SU-DHL-6 (cell line): ENCODE data around the gene IFNL1.

Experiments
- H2AFZ ChIP-seq: fragments of 200-600 bp; sonication (generic); 2 replicates; pipeline ENCODE4 v1.6.1; 2014; ENCODE audit warnings: low read depth, mild to moderate bottlenecking, moderate library complexity, mixed read lengths, antibody characterized with exemption, low read length; ENCODE audit not compliant: severe bottlenecking
- H3F3A ChIP-seq: fragments of 200-600 bp; shearing (Covaris generic); 2 replicates; pipeline ENCODE4 v1.6.0; 2016; ENCODE audit warnings: antibody characterized with exemption, mild to moderate bottlenecking; ENCODE audit not compliant: insufficient read depth
- H3K27ac ChIP-seq: fragments of 200-600 bp; sonication (generic); 2 replicates; pipeline ENCODE4 v1.5.1; 2016; ENCODE audit warnings: low read depth, mild to moderate bottlenecking, low read length, moderate library complexity, mixed read lengths
- H3K27me3 ChIP-seq: fragments of 200-600 bp; sonication (generic), shearing (Covaris generic); 2 replicates; pipeline ENCODE4 v1.6.0; 2014; ENCODE audit warnings: mild to moderate bottlenecking, low read length
- H3K36me3 ChIP-seq: fragments of 200-600 bp; sonication (generic); 2 replicates; pipeline ENCODE4 v1.6.1; 2014; ENCODE audit warnings: mild to moderate bottlenecking, low read length, mixed read lengths
- H3K4me2 ChIP-seq: fragments of 300-600, 200-600 bp; shearing (Covaris generic), sonication (generic); 2 replicates; pipeline ENCODE4 v1.6.0; 2014; ENCODE audit warnings: low read length, low read depth, mild to moderate bottlenecking; ENCODE audit not compliant: poor library complexity, severe bottlenecking
- H3K4me3 ChIP-seq: fragments of 200-600 bp; sonication (generic); 2 replicates; pipeline ENCODE4 v1.5.1; 2014; ENCODE audit warnings: antibody characterized with exemption, low read length, mild to moderate bottlenecking, mixed read lengths; ENCODE audit not compliant: insufficient read depth, poor library complexity, severe bottlenecking
- H3K79me2 ChIP-seq: fragments of 200-600 bp; sonication (generic); 2 replicates; pipeline ENCODE4 v1.6.1; 2014; ENCODE audit warnings: mild to moderate bottlenecking, low read length, moderate library complexity; ENCODE audit not compliant: insufficient read depth
- H3K9ac ChIP-seq: fragments of 200-600 bp; sonication (generic); 2 replicates; pipeline ENCODE4 v1.7.0; 2014; ENCODE audit warnings: mild to moderate bottlenecking, low read length
- H3K9me2 ChIP-seq: fragments of 200-600 bp; sonication (generic); replicated peaks from 2 replicates; pipeline ENCODE4 v1.6.1; 2014; ENCODE audit warnings: low read length; ENCODE audit not compliant: insufficient read depth
- H3K9me3 ChIP-seq: fragments of 200-600 bp; sonication (generic); 2 replicates; pipeline ENCODE4 v1.6.1; 2014; ENCODE audit warnings: low read length, mixed read lengths; ENCODE audit not compliant: insufficient read depth
- H4K20me1 ChIP-seq: fragments of 200-600 bp; sonication (generic); 2 replicates; pipeline ENCODE4 v1.6.1; 2014; ENCODE audit warnings: low read depth, mild to moderate bottlenecking, antibody characterized with exemption, low read length, moderate library complexity, mixed read lengths
- EZH2phosphoT487 ChIP-seq: fragments of 200-600 bp; sonication (generic), shearing (Covaris generic); conservative IDR thresholded peaks from 2 replicates; pipeline ENCODE4 v1.6.1; 2018; ENCODE audit warnings: mild to moderate bottlenecking, antibody characterized with exemption, low read length, moderate library complexity, mixed read lengths
- TF ChIP-seq, protein P1 (sequence below): fragments of 200-600 bp; sonication (generic); IDR thresholded peaks from one replicate; pipeline ENCODE4 v1.5.1; 2017; ENCODE audit warnings: antibody characterized with exemption, mild to moderate bottlenecking, low read length, moderate library complexity; ENCODE audit not compliant: insufficient read depth, poor library complexity, severe bottlenecking

IFNL1 gene

GRCh38 chr19:39304701-39305571, 8.7 kb downstream of the IFNL1 start:
- Histone ChIP-seq H3K9ac (no peak overlapping the region), H3K36me3 (no peaks in the 10 kb centered on the region), H3K4me3 (no peak overlapping the region), H3K9me2 (no peaks in the 10 kb centered on the region), H3K27me3 (no peaks in the 10 kb centered on the region), H3K4me2 (no peak overlapping the region), H3F3A (no peaks in the 10 kb centered on the region), H4K20me1 (no peaks in the 10 kb centered on the region), H3K9me3 (no peaks in the 10 kb centered on the region), H2AFZ (no peak overlapping the region), H3K27ac (no peak overlapping the region), H3K79me2 (no peaks in the 10 kb centered on the region)
- no peak for TF ChIP-seq EZH2phosphoT487
- TF ChIP-seq, protein P1, sequence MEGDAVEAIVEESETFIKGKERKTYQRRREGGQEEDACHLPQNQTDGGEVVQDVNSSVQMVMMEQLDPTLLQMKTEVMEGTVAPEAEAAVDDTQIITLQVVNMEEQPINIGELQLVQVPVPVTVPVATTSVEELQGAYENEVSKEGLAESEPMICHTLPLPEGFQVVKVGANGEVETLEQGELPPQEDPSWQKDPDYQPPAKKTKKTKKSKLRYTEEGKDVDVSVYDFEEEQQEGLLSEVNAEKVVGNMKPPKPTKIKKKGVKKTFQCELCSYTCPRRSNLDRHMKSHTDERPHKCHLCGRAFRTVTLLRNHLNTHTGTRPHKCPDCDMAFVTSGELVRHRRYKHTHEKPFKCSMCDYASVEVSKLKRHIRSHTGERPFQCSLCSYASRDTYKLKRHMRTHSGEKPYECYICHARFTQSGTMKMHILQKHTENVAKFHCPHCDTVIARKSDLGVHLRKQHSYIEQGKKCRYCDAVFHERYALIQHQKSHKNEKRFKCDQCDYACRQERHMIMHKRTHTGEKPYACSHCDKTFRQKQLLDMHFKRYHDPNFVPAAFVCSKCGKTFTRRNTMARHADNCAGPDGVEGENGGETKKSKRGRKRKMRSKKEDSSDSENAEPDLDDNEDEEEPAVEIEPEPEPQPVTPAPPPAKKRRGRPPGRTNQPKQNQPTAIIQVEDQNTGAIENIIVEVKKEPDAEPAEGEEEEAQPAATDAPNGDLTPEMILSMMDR, result no peak

DNA sequence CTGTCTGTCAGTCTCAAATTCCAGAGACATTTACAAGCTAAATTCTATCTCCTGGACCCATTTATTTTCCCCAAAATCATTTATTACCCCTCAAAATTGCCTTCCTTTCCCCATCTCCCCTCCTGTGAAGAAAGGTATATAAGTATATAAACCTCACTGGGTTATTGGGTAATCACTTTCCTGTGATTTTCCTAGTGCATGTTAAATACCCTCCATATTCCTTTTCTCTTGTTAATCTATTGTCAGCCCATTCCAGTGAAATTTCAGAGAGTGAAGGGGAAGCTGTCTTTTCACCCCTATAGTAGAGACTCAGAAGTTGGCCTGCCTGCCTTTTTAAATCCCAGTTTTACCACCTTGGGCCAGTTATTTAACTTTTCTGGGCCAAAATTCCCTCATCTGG, 9.9 kb downstream of the IFNL1 start:
- Histone ChIP-seq H3K9me2 (no peaks in the 10 kb centered on the region), H3K79me2 (no peaks in the 10 kb centered on the region), H3F3A (no peaks in the 10 kb centered on the region), H3K27ac (no peak overlapping the region), H3K9me3 (no peaks in the 10 kb centered on the region), H3K9ac (no peak overlapping the region), H3K4me3 (no peak overlapping the region), H3K36me3 (no peaks in the 10 kb centered on the region), H3K4me2 (no peak overlapping the region), H2AFZ (no peak overlapping the region), H3K27me3 (no peaks in the 10 kb centered on the region), H4K20me1 (no peaks in the 10 kb centered on the region)
- TF ChIP-seq EZH2phosphoT487, result no peak
- TF ChIP-seq, protein P1, result no peak

DNA sequence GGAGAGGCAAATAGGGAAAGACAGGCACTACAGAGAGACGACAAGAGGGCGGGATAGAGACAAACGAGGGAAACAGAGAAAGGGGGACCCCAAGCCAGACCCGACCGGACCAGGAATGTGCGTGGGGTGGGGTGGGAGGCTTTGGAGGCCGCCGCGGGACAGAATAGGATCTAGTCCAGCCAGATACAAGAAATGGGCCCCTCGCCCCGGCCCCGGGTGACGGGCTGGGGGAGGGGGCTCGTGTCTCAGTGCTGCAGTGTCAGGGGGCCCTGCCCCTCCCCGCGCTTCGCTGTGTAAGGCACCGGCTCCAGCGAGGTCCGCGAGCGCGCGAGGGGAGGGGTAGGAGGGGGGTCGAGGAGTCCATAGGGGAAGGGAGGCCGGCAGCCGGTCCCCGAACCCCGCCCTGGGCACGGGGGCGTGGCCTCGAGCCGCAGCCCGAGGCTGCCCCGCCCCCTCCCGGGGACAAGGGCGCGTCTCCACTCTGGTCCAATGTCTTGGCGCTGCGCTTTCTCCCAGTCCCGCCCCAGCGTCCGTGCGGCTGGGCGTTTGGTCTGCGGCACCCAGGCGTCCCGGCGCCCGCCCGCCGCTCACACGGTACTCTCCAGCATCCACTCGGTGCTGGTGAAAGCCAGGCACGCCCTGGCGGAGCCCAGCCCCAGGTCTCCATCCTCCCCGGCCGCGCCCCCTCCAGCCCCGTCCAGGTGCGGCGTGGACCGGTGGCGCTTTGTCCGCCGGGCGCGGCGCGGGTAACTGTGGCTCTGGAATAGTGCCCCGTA, 11.0 kb downstream of the IFNL1 start:
- Histone ChIP-seq H3K27ac (no peak overlapping the region), H3K9ac (no peak overlapping the region), H3K79me2 (no peaks in the 10 kb centered on the region), H3K36me3 (no peaks in the 10 kb centered on the region), H3F3A (no peaks in the 10 kb centered on the region), H3K27me3 (no peaks in the 10 kb centered on the region), H3K4me3 (no peak overlapping the region), H3K4me2 (no peak overlapping the region), H3K9me2 (no peaks in the 10 kb centered on the region), H4K20me1 (no peaks in the 10 kb centered on the region), H2AFZ (no peak overlapping the region), H3K9me3 (no peaks in the 10 kb centered on the region)
- TF ChIP-seq, protein P1, result no peak
- TF ChIP-seq EZH2phosphoT487, result no peak
